ENCODE results near the gene LCP1. TPM values are rescaled to one million over a fixed set of nuclear protein-coding genes. Genes with fewer than 3 reads are reported as not detected.

LCP1 gene
- total RNA-seq, 4 donors from 2014 or later, result 17.3 to 34.8 (median 24.7) TPM

DNA sequence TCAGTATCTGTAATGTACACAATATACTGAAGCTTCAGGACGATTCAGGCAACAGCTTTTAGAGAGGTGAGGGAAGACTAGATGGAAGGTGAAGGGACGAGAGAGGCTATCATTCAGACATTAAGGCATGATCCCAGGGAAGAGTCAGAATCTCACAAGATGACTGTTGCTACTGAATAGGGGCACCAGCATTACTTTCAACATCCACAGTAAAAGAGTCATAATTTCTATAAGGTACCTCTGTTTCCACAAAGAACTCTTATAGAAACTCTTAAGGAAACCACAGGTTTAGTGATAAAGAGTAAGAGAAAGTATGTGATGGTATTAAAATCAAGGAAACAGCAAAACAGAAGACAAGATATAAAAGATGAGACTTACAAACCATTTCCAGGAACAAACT is 23.0 kb downstream of the LCP1 start:
- intact Hi-C loops (cut with DNase I; ENCODE audit: low total_unique reads), result no loop called here

GRCh38 chr13:46158222-46158621 is 23.8 kb downstream of the LCP1 start:
- Histone ChIP-seq H3K4me1 (no peaks in the 10 kb centered on the region), H3K9me3 (no peaks in the 10 kb centered on the region), H3K27ac (no peak overlapping the region), H3K36me3 (no peaks in the 10 kb centered on the region), H3K27me3 (no peaks in the 10 kb centered on the region), H3K4me3 (no peak overlapping the region)
- no peak for DNase-seq
- intact Hi-C loops (cut with DNase I; ENCODE audit: low total_unique reads), result no loop called here
- TF ChIP-seq, protein P1, sequence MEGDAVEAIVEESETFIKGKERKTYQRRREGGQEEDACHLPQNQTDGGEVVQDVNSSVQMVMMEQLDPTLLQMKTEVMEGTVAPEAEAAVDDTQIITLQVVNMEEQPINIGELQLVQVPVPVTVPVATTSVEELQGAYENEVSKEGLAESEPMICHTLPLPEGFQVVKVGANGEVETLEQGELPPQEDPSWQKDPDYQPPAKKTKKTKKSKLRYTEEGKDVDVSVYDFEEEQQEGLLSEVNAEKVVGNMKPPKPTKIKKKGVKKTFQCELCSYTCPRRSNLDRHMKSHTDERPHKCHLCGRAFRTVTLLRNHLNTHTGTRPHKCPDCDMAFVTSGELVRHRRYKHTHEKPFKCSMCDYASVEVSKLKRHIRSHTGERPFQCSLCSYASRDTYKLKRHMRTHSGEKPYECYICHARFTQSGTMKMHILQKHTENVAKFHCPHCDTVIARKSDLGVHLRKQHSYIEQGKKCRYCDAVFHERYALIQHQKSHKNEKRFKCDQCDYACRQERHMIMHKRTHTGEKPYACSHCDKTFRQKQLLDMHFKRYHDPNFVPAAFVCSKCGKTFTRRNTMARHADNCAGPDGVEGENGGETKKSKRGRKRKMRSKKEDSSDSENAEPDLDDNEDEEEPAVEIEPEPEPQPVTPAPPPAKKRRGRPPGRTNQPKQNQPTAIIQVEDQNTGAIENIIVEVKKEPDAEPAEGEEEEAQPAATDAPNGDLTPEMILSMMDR (IDR thresholded peaks at IDR 0.05), result no peak

More for the DNA sequence above, 23.0 kb downstream of the LCP1 start:
- no peak for DNase-seq
- no peak overlapping the region for H3K27ac ChIP-seq
- H3K9me3 ChIP-seq, result no peaks in the 10 kb centered on the region
- H3K4me3 ChIP-seq, result no peak overlapping the region
- TF ChIP-seq POLR2A (IDR thresholded peaks at IDR 0.05), result no peak
- TF ChIP-seq, protein P1 (IDR thresholded peaks at IDR 0.05), result no peak
- no peaks in the 10 kb centered on the region for H3K36me3 ChIP-seq
- no peaks in the 10 kb centered on the region for H3K4me1 ChIP-seq
- H3K27me3 ChIP-seq, result no peaks in the 10 kb centered on the region

GRCh38 chr13:46154136-46154801 is 27.7 kb downstream of the LCP1 start:
- no peaks in the 10 kb centered on the region for H3K36me3 ChIP-seq
- no peaks in the 10 kb centered on the region for H3K27me3 ChIP-seq
- DNase-seq, result no peak
- TF ChIP-seq POLR2A (IDR thresholded peaks at IDR 0.05), result no peak
- TF ChIP-seq, protein P1 (IDR thresholded peaks at IDR 0.05), result no peak
- no peak overlapping the region for H3K27ac ChIP-seq
- no peaks in the 10 kb centered on the region for H3K4me1 ChIP-seq
- no peak overlapping the region for H3K4me3 ChIP-seq
- intact Hi-C loops (cut with DNase I; ENCODE audit: low total_unique reads), result no loop called here
- no peaks in the 10 kb centered on the region for H3K9me3 ChIP-seq

- Histone ChIP-seq H3K4me3 (no peak overlapping the region), H3K36me3 (no peaks in the 10 kb centered on the region), H3K27ac (no peak overlapping the region), H3K27me3 (no peaks in the 10 kb centered on the region), H3K9me3 (no peaks in the 10 kb centered on the region), H3K4me1 (no peaks in the 10 kb centered on the region)
- intact Hi-C loops (cut with DNase I; ENCODE audit: low total_unique reads), result no loop called here
- DNase-seq, result no peak
- TF ChIP-seq, protein P1 (IDR thresholded peaks at IDR 0.05), result no peak
These were observed 29.2 kb downstream of the LCP1 start for GRCh38 chr13:46152627-46153328.

DNA sequence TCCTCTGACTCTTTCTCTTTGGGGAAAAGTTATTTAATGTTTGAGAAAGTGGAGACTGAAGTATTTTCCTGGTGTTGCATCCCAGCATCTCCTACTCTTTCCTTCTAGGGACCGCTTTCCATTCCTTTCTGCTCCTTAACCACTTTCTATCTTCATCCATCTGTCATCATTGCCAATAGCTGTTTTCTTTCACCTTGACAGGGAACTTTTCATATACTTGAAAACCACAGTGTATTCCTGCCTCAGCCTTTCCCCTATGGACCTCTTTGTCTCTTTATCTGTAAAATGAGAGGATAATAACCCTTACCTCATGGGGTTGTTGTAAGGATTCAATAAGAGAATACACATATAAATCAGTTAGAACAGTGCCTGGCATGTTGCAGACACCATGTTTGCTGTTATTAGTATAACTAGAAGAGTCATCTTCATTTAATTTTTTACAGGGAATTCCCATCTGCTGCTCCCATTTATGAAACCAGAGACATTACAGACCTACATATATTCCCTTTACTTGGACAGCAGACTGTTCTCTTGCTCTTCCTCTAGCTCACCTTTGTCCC is 31.8 kb downstream of the LCP1 start:
- intact Hi-C loops (cut with DNase I; ENCODE audit: low total_unique reads), result no loop called here
- DNase-seq, result no peak
- H3K27ac ChIP-seq, result no peak overlapping the region
- no peaks in the 10 kb centered on the region for H3K36me3 ChIP-seq
- no peaks in the 10 kb centered on the region for H3K27me3 ChIP-seq
- TF ChIP-seq POLR2A (IDR thresholded peaks at IDR 0.05), result no peak
- TF ChIP-seq, protein P1 (IDR thresholded peaks at IDR 0.05), result no peak
- no peaks in the 10 kb centered on the region for H3K9me3 ChIP-seq
- H3K4me1 ChIP-seq, result no peaks in the 10 kb centered on the region
- no peak overlapping the region for H3K4me3 ChIP-seq

Measured in uterus (tissue), 4 donors.